Measurements from ENCODE around the gene ZMYND19.

DNA sequence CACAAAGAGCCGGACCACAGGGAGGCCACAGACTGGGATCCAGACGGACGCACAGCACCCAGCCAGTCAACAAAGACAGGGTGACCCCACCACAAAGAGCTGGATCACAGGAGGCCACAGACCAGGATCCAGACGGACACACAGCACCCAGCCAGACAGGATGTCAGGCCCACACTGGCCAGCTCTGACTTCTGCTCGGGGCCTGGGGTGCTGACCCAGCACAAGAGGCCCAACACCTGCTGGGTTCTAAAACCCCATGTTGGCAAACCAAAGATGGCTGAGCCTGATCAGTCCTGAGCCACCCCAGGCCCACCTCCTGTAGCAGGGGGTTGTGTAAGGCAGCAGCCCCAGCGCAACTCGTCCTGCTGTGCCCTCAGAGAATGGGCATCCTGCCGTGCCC lies 6.4 kb downstream of the ZMYND19 start:
- TF ChIP-seq, protein P1, sequence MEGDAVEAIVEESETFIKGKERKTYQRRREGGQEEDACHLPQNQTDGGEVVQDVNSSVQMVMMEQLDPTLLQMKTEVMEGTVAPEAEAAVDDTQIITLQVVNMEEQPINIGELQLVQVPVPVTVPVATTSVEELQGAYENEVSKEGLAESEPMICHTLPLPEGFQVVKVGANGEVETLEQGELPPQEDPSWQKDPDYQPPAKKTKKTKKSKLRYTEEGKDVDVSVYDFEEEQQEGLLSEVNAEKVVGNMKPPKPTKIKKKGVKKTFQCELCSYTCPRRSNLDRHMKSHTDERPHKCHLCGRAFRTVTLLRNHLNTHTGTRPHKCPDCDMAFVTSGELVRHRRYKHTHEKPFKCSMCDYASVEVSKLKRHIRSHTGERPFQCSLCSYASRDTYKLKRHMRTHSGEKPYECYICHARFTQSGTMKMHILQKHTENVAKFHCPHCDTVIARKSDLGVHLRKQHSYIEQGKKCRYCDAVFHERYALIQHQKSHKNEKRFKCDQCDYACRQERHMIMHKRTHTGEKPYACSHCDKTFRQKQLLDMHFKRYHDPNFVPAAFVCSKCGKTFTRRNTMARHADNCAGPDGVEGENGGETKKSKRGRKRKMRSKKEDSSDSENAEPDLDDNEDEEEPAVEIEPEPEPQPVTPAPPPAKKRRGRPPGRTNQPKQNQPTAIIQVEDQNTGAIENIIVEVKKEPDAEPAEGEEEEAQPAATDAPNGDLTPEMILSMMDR (IDR thresholded peaks at IDR 0.05; ENCODE audit: low read depth, low read length, poor library complexity, severe bottlenecking): no peak
- TF ChIP-seq EZH2phosphoT487 (IDR thresholded peaks at IDR 0.05; ENCODE audit: borderline replicate concordance, low read length): no peak
